Breast epithelium (tissue), 3 donors: ENCODE data around the gene IQCN.

Experiments
- CTCF ChIP-seq, 3 donors: fragments of 450-650 bp; IDR thresholded peaks; one replicate each; pipeline ENCODE4 v1.5.1; 2016 to 2017; ENCODE audit warnings: antibody characterized with exemption in 3 of 3, mild to moderate bottlenecking in 3 of 3, moderate library complexity in 3 of 3
- POLR2A ChIP-seq: fragments of 450-650 bp; IDR thresholded peaks from one replicate; pipeline ENCODE4 v1.6.1; 2016; ENCODE audit warnings: antibody characterized with exemption, mild to moderate bottlenecking, moderate library complexity
- POLR2AphosphoS5 ChIP-seq, 3 donors: sonication (generic); formaldehyde crosslinking; IDR thresholded peaks; one replicate each; pipeline ENCODE4 v1.6.1; 2017; ENCODE audit warnings: antibody characterized with exemption in 3 of 3

GRCh38 chr19:18286973-18287635 lies 12.9 kb upstream of the IQCN start:
- TF ChIP-seq CTCF (IDR thresholded peaks at IDR 0.05) (no peak), POLR2AphosphoS5 (IDR thresholded peaks at IDR 0.05) (no peak), POLR2A (no peak)
